GM21360 (cell line): ENCODE measurements around the gene TSPAN9.

Source experiments
- ATAC-seq: cut with Tn5 transposase; IDR thresholded peaks from one replicate; pipeline ENCODE4 v1.9.1; 2021; ENCODE audit warnings: mild to moderate bottlenecking, moderate library complexity; ENCODE audit not compliant: unreplicated experiment

The TSPAN9 gene

GRCh38 chr12:3284405-3284804 lies 207.2 kb downstream of the TSPAN9 start:
- no peak for ATAC-seq

GRCh38 chr12:3285570-3285969 lies 208.4 kb downstream of the TSPAN9 start:
- no peak for ATAC-seq

- ATAC-seq: no peak
These were observed 211.5 kb downstream of the TSPAN9 start for GRCh38 chr12:3288690-3289089.

- no peak for ATAC-seq
These were observed 212.5 kb downstream of the TSPAN9 start for GRCh38 chr12:3289702-3290101.

GRCh38 chr12:3291939-3292338 lies 214.8 kb downstream of the TSPAN9 start:
- ATAC-seq: no peak

GRCh38 chr12:3292677-3293412 lies 215.7 kb downstream of the TSPAN9 start:
- ATAC-seq: no peak

- ATAC-seq: no peak
These were observed 216.4 kb downstream of the TSPAN9 start for GRCh38 chr12:3293446-3294161.

- no peak for ATAC-seq
These were observed 217.3 kb downstream of the TSPAN9 start for GRCh38 chr12:3294481-3294911.

- ATAC-seq: no peak
These were observed 218.0 kb downstream of the TSPAN9 start for GRCh38 chr12:3295225-3295624.

- no peak for ATAC-seq
These were observed 218.6 kb downstream of the TSPAN9 start for GRCh38 chr12:3295646-3296408.

- no peak for ATAC-seq
These were observed 219.2 kb downstream of the TSPAN9 start for GRCh38 chr12:3296409-3296701.

GRCh38 chr12:3298603-3299002 lies 221.4 kb downstream of the TSPAN9 start:
- ATAC-seq: no peak

GRCh38 chr12:3299929-3300832 lies 223.0 kb downstream of the TSPAN9 start:
- ATAC-seq: peak; percentile 59

GRCh38 chr12:3300833-3301401 lies 223.7 kb downstream of the TSPAN9 start:
- ATAC-seq: no peak

GRCh38 chr12:3302401-3303041 lies 225.3 kb downstream of the TSPAN9 start:
- ATAC-seq: no peak

- ATAC-seq: no peak
These were observed 226.4 kb downstream of the TSPAN9 start for GRCh38 chr12:3303410-3304136.

GRCh38 chr12:3304436-3305165 lies 227.4 kb downstream of the TSPAN9 start:
- ATAC-seq: no peak

- ATAC-seq: no peak
These were observed 228.3 kb downstream of the TSPAN9 start for GRCh38 chr12:3305464-3305863.
